Bronchial epithelial cell (primary cell): ENCODE measurements around the gene SRBD1. TPM values are rescaled to one million over a fixed set of nuclear protein-coding genes. Genes with fewer than 3 reads are reported as not detected.
A peak's percentile ranks its signal among the peaks of the same experiment; 100 is the strongest.

ENCODE experiments used
- DNase-seq: peaks from one replicate; pipeline ENCODE4 v3.0.0-alpha.2; 2010; ENCODE audit warnings: low read depth
- FAIRE-seq: peaks from 2 replicates; lab custom pipeline; 2011; peaks lifted over from hg19 to GRCh38; lab: Jason Lieb, UNC
- H3K27me3 ChIP-seq: 2 replicates; pipeline ENCODE4 v1.5.1; 2011; ENCODE audit warnings: low read length; ENCODE audit not compliant: control insufficient read depth, insufficient read depth
- H3K36me3 ChIP-seq: 2 replicates; pipeline ENCODE4 v1.5.1; 2011; ENCODE audit warnings: low read length; ENCODE audit not compliant: control insufficient read depth, insufficient read depth
- H3K4me3 ChIP-seq: 2 replicates; pipeline ENCODE4 v1.5.1; 2011; ENCODE audit warnings: mild to moderate bottlenecking, low read depth, low read length, control low read depth
- total RNA-seq: library from RNA; depleted of rRNA; stranded (reverse); fragments of >200 nt; gene quantifications from 2 replicates; pipeline ENCODE4 v1.2.1, GENCODE V29; 2014
- TF ChIP-seq, protein P1 (sequence below): IDR thresholded peaks from 2 replicates; pipeline ENCODE4 v1.5.1; 2011; ENCODE audit warnings: mild to moderate bottlenecking, moderate library complexity, low read length, control low read depth, inconsistent platforms; ENCODE audit not compliant: insufficient read depth, severe bottlenecking

Gene SRBD1
- total RNA-seq, 1 donor from 2014 or later, result 12.9 TPM

DNA sequence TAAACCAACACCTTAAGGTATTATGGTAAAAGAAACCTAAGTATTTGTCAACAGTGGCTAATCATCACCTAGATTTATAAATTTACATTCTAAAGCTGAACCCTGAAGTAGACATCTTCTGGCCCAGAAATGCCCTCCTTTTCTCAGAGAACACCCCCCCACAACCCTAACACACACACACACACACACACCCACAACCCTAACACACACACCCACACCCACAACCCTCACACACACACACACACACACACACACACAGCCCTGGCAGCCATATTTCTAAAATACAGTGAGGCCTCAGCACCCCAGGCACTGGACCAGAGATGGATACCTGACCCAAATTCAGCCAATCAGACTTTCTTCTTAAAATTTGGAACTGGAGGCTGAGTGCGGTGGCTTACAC is 14.3 kb downstream of the SRBD1 start:
- DNase-seq (no peak), FAIRE-seq (no peak)
- Histone ChIP-seq H3K27me3 (no peaks in the 10 kb centered on the region), H3K4me3 (no peak overlapping the region), H3K36me3 (peaks cover 1% of the 10 kb centered on the region)
- TF ChIP-seq, protein P1, sequence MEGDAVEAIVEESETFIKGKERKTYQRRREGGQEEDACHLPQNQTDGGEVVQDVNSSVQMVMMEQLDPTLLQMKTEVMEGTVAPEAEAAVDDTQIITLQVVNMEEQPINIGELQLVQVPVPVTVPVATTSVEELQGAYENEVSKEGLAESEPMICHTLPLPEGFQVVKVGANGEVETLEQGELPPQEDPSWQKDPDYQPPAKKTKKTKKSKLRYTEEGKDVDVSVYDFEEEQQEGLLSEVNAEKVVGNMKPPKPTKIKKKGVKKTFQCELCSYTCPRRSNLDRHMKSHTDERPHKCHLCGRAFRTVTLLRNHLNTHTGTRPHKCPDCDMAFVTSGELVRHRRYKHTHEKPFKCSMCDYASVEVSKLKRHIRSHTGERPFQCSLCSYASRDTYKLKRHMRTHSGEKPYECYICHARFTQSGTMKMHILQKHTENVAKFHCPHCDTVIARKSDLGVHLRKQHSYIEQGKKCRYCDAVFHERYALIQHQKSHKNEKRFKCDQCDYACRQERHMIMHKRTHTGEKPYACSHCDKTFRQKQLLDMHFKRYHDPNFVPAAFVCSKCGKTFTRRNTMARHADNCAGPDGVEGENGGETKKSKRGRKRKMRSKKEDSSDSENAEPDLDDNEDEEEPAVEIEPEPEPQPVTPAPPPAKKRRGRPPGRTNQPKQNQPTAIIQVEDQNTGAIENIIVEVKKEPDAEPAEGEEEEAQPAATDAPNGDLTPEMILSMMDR, result no peak

DNA sequence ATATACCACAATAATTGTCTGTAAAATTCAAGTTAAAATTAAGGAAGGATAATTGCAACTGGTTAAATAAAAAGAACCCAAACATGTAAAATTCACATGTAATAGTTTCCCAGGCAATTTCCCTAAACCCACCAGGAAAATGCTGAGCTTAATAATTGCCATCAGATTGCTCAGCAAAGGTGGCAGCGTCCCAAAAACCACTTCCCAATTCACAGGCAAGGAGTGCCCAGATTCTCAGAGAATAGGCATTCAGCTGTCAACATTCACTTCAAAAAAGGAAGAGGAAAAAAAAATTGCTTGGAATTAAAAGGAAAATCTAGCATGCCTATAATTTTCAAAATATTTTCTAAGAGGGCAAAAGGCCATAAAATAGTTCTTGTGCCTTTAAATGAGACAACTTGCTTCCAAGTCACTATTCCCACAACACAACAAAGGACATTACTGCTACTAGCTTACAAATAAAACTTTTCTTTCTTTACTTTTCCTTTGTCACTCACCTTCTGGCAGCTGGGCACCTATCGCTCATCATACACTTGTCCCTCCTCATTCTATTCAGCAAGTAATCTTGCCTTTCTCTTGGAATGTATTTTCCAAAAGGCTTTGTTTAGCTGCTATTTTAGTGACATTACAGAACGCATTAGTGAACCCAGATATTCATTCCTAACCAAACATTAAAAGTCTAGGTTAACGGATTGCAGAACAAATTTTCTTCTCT is 15.2 kb downstream of the SRBD1 start:
- FAIRE-seq (no peak), DNase-seq (peak; percentile 82)
- H3K4me3 ChIP-seq, result no peak overlapping the region
- no peaks in the 10 kb centered on the region for H3K36me3 ChIP-seq
- H3K27me3 ChIP-seq, result no peaks in the 10 kb centered on the region
- TF ChIP-seq, protein P1, result no peak

DNA sequence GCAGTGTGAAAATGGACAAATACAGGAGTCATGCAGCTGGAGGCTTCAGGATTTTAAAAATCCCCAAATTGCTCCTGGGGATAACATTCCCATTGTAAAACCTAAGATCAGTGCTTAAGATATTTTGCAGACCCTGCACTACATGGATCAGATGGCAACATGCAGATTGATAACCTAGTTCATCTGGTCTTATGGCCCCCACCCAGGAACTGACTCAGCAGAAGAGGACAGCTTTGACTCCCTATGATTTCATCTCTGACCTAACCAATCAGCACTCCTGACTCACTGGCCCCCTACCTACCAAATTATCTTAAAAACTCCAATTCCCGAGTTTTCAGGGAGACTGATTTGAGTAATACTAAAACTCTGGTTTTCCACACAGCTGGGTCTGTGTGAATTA is 20.0 kb downstream of the SRBD1 start:
- Histone ChIP-seq H3K4me3 (no peak overlapping the region), H3K27me3 (no peaks in the 10 kb centered on the region), H3K36me3 (no peaks in the 10 kb centered on the region)
- TF ChIP-seq, protein P1, result no peak
- DNase-seq (no peak), FAIRE-seq (no peak)

DNA sequence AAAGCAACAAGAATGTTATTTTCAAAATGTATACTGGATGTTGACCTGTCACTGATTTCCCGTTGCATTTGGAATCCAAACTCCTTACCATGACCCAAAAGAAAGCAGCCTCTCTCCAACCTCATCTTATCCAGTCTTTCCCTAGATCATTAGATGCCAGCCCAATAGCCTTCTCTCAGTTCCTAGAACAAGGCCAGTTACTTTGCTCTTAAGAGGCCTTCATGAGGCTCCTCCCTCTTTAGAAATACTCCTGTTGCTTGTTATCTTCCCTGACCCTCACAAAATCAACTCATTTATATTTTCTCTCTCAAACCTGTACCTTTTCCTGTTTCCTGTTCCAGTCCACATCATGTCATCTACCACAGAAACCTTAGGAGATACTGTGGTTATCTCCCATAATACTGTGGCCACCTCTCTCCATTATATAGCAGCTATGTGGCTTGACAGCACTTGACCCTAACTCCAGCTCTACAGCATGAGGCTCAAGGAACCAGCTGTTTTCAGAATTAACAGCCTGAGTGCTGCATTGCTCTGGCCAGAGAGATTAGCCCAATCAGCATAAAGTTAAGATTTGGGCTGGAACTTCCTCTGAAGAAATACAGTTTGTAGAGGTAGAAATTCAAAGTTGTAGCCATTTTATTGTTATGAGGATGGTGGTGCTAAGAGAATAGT is 22.8 kb downstream of the SRBD1 start:
- no peak for FAIRE-seq
- DNase-seq, result no peak
- Histone ChIP-seq H3K27me3 (no peaks in the 10 kb centered on the region), H3K4me3 (no peak overlapping the region), H3K36me3 (no peaks in the 10 kb centered on the region)
- TF ChIP-seq, protein P1, result no peak

DNA sequence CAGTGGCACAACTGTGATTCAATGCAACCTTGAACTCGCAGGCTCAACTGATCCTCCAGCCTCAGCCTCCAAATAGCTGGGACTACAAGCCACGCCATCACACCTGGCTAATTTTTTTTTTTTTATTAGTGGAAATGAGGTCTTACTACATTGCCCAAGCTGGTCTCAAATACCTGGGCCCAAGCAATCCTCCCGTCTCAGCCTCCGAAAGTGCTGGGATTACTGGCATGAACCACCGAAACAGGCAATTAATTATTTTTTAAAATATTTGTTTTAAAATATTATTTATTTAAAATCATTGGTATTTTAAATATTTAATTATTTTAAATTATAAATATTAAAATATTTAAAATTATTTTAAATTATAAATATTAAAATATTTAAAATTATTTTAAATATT is 24.5 kb downstream of the SRBD1 start:
- TF ChIP-seq, protein P1, result no peak
- FAIRE-seq, result no peak
- Histone ChIP-seq H3K27me3 (no peaks in the 10 kb centered on the region), H3K36me3 (no peaks in the 10 kb centered on the region), H3K4me3 (no peak overlapping the region)
- no peak for DNase-seq
